Astrocyte (in vitro differentiated cells and primary cell): ENCODE results near the gene LAMA3. TPM values are rescaled to one million over a fixed set of nuclear protein-coding genes. Genes with fewer than 3 reads are reported as not detected.

Experiments used
- DNase-seq: peaks from one replicate; pipeline ENCODE4 v3.0.0-alpha.2; 2010; ENCODE audit warnings: low read depth
- FAIRE-seq: peaks from 2 replicates; lab custom pipeline; 2011; peaks lifted over from hg19 to GRCh38; lab: Jason Lieb, UNC
- H2AFZ ChIP-seq: 2 replicates; pipeline ENCODE4 v1.6.0; 2012; ENCODE audit warnings: low read depth, low read length, inconsistent platforms
- H3K27ac ChIP-seq: 2 replicates; pipeline ENCODE4 v1.5.1; 2011; ENCODE audit warnings: low read depth, low read length, inconsistent platforms
- H3K27me3 ChIP-seq: 2 replicates; pipeline ENCODE4 v1.6.0; 2011; ENCODE audit warnings: low read length, inconsistent platforms; ENCODE audit not compliant: insufficient read depth
- H3K36me3 ChIP-seq: 2 replicates; pipeline ENCODE4 v1.5.1; 2011; ENCODE audit warnings: low read length, inconsistent platforms; ENCODE audit not compliant: insufficient read depth
- H3K4me1 ChIP-seq: 2 replicates; pipeline ENCODE4 v1.5.1; 2011; ENCODE audit warnings: low read length, inconsistent platforms; ENCODE audit not compliant: insufficient read depth
- H3K4me2 ChIP-seq: 2 replicates; pipeline ENCODE4 v1.6.0; 2012; ENCODE audit warnings: low read length, inconsistent platforms
- H3K4me3 ChIP-seq: 2 replicates; pipeline ENCODE4 v1.5.1; 2011; ENCODE audit warnings: low read depth, mild to moderate bottlenecking, low read length, inconsistent platforms; ENCODE audit not compliant: insufficient read depth
- H3K79me2 ChIP-seq: 2 replicates; pipeline ENCODE4 v1.6.0; 2012; ENCODE audit warnings: mild to moderate bottlenecking, low read length, inconsistent platforms; ENCODE audit not compliant: insufficient read depth
- H3K9ac ChIP-seq: 2 replicates; pipeline ENCODE4 v1.6.0; 2012; ENCODE audit warnings: mild to moderate bottlenecking, low read length, inconsistent platforms
- H3K9me3 ChIP-seq: 2 replicates; pipeline ENCODE4 v1.5.1; 2012; ENCODE audit warnings: low read depth, mild to moderate bottlenecking, low read length, inconsistent platforms; ENCODE audit not compliant: insufficient read depth
- H4K20me1 ChIP-seq: 2 replicates; pipeline ENCODE4 v1.6.0; 2012; ENCODE audit warnings: low read length, inconsistent platforms; ENCODE audit not compliant: insufficient read depth
- H3K27ac Mint-ChIP-seq: one replicate; pipeline ENCODE4 v1.8.0; 2021; ENCODE audit warnings: mild to moderate bottlenecking, mixed read lengths; ENCODE audit not compliant: unreplicated experiment
- H3K27me3 Mint-ChIP-seq: one replicate; pipeline ENCODE4 v1.8.0; 2021; ENCODE audit warnings: low read depth, mixed read lengths; ENCODE audit not compliant: unreplicated experiment
- H3K36me3 Mint-ChIP-seq: one replicate; pipeline ENCODE4 v1.8.0; 2021; ENCODE audit warnings: low read depth, mixed read lengths; ENCODE audit not compliant: unreplicated experiment
- H3K4me1 Mint-ChIP-seq: one replicate; pipeline ENCODE4 v1.8.0; 2021; ENCODE audit warnings: low read depth, mixed read lengths; ENCODE audit not compliant: unreplicated experiment
- H3K4me3 Mint-ChIP-seq: one replicate; pipeline ENCODE4 v1.8.0; 2021; ENCODE audit warnings: mild to moderate bottlenecking, moderate library complexity, mixed read lengths; ENCODE audit not compliant: unreplicated experiment
- H3K9me3 Mint-ChIP-seq: one replicate; pipeline ENCODE4 v1.8.0; 2021; ENCODE audit warnings: mild to moderate bottlenecking, mixed read lengths; ENCODE audit not compliant: unreplicated experiment
- CTCF ChIP-seq: IDR thresholded peaks from 2 replicates; pipeline ENCODE4 v1.5.1; 2011; ENCODE audit warnings: low read depth, mild to moderate bottlenecking, inconsistent platforms, low read length, moderate library complexity; ENCODE audit not compliant: insufficient read depth
- EZH2 ChIP-seq: IDR thresholded peaks from 2 replicates; pipeline ENCODE4 v1.6.1; 2012; ENCODE audit warnings: mild to moderate bottlenecking, low read length, inconsistent platforms; ENCODE audit not compliant: insufficient read depth
- total RNA-seq: library from RNA; stranded (reverse); gene quantifications from 2 replicates; pipeline ENCODE4 v1.2.1, GENCODE V29; 2021

Gene LAMA3
- total RNA-seq, 1 donor from 2014 or later: 0.86 TPM

- H3K4me3 Mint-ChIP-seq: no peak overlapping the region
- H3K4me1 ChIP-seq: peaks cover 21% of the 10 kb centered on the region
- FAIRE-seq (no peak), DNase-seq (no peak)
- no peak overlapping the region for H3K27ac Mint-ChIP-seq
- H3K27me3 ChIP-seq: peaks cover 22% of the 10 kb centered on the region
- H3K79me2 ChIP-seq: no peaks in the 10 kb centered on the region
- no peaks in the 10 kb centered on the region for H3K9me3 ChIP-seq
- H3K36me3 ChIP-seq: no peaks in the 10 kb centered on the region
- H4K20me1 ChIP-seq: no peaks in the 10 kb centered on the region
- H3K4me2 ChIP-seq: no peak overlapping the region
- H2AFZ ChIP-seq: no peak overlapping the region
- no peak overlapping the region for H3K4me3 ChIP-seq
- H3K4me1 Mint-ChIP-seq: peaks cover 9% of the 10 kb centered on the region
- H3K9me3 Mint-ChIP-seq: no peaks in the 10 kb centered on the region
- no peak for TF ChIP-seq EZH2
- TF ChIP-seq CTCF: no peak
- H3K36me3 Mint-ChIP-seq: no peaks in the 10 kb centered on the region
- H3K27ac ChIP-seq: no peak overlapping the region
- peaks cover 12% of the 10 kb centered on the region for H3K27me3 Mint-ChIP-seq
- no peak overlapping the region for H3K9ac ChIP-seq
Observed at GRCh38 chr18:23693846-23694245, 4.6 kb downstream of the LAMA3 start.

- Histone ChIP-seq H3K9me3 (no peaks in the 10 kb centered on the region), H3K36me3 (no peaks in the 10 kb centered on the region), H3K4me1 (peaks cover 13% of the 10 kb centered on the region), H2AFZ (no peak overlapping the region), H3K4me2 (peak overlapping the region; percentile 56), H3K27me3 (peaks cover 15% of the 10 kb centered on the region), H3K9ac (no peak overlapping the region), H3K79me2 (no peaks in the 10 kb centered on the region), H4K20me1 (no peaks in the 10 kb centered on the region), H3K4me3 (no peak overlapping the region), H3K27ac (peak overlapping the region; percentile 4)
- H3K36me3 Mint-ChIP-seq: no peaks in the 10 kb centered on the region
- no peak overlapping the region for H3K27ac Mint-ChIP-seq
- DNase-seq (no peak), FAIRE-seq (no peak)
- no peak overlapping the region for H3K4me3 Mint-ChIP-seq
- H3K27me3 Mint-ChIP-seq: peaks cover 10% of the 10 kb centered on the region
- TF ChIP-seq CTCF: no peak
- TF ChIP-seq EZH2: no peak
- no peaks in the 10 kb centered on the region for H3K9me3 Mint-ChIP-seq
- H3K4me1 Mint-ChIP-seq: peaks cover 10% of the 10 kb centered on the region
Observed at GRCh38 chr18:23694637-23695430, 5.6 kb downstream of the LAMA3 start.

- no peak for FAIRE-seq
Observed at GRCh38 chr18:23701017-23701416, 11.8 kb downstream of the LAMA3 start.

More at GRCh38 chr18:23701017-23701416, 11.8 kb downstream of the LAMA3 start:
- H3K4me1 ChIP-seq: no peaks in the 10 kb centered on the region
- Mint-ChIP-seq H3K27ac (no peak overlapping the region), H3K27me3 (peaks cover 26% of the 10 kb centered on the region), H3K9me3 (no peaks in the 10 kb centered on the region), H3K4me3 (no peak overlapping the region), H3K4me1 (peaks cover 1% of the 10 kb centered on the region), H3K36me3 (no peaks in the 10 kb centered on the region)
- no peak overlapping the region for H3K9ac ChIP-seq
- no peaks in the 10 kb centered on the region for H4K20me1 ChIP-seq
- H2AFZ ChIP-seq: no peak overlapping the region
- H3K79me2 ChIP-seq: no peaks in the 10 kb centered on the region
- no peak overlapping the region for H3K4me2 ChIP-seq
- no peaks in the 10 kb centered on the region for H3K9me3 ChIP-seq
- H3K27ac ChIP-seq: no peak overlapping the region
- no peaks in the 10 kb centered on the region for H3K36me3 ChIP-seq
- DNase-seq: no peak
- H3K27me3 ChIP-seq: peaks cover 39% of the 10 kb centered on the region
- no peak for TF ChIP-seq CTCF
- no peak for TF ChIP-seq EZH2
- H3K4me3 ChIP-seq: no peak overlapping the region
